GM10248 (cell line): ENCODE data around the gene CTNNA3.

Source experiments
- CTCF ChIA-PET: fragments of 300-600 bp; sonication (Branson Sonifier 250); formaldehyde crosslinking; extraction: SDS; loops from one replicate; lab custom pipeline; 2021; ENCODE audit warnings: antibody characterized with exemption; lab: Yijun Ruan, JAX
- POLR2A ChIA-PET: fragments of 350-650 bp; sonication (Branson Sonifier 250); formaldehyde crosslinking; extraction: SDS; loops from one replicate; lab custom pipeline; 2020; ENCODE audit warnings: antibody characterized with exemption; lab: Yijun Ruan, JAX
- DNase-seq: peaks from one replicate; pipeline ENCODE4 v3.0.0; 2012; ENCODE audit errors: extremely low spot score
- CTCF ChIP-seq: IDR thresholded peaks from 2 replicates; pipeline ENCODE4 v1.5.1; 2012; ENCODE audit warnings: mild to moderate bottlenecking, low read depth; ENCODE audit errors: extremely low read depth, missing control alignments, control extremely low read depth

CTNNA3 gene

GRCh38 chr10:66318761-66319160, 1377.2 kb downstream of the CTNNA3 start:
- CTCF ChIA-PET = interaction anchor here (0.9 to 1.6 kb wide), 2 partner anchors 11 to 15 kb away, joined by 3 read pairs; no protein-coding TSS in a partner anchor
- no peak for TF ChIP-seq CTCF
- POLR2A ChIA-PET = no interaction called here

DNA sequence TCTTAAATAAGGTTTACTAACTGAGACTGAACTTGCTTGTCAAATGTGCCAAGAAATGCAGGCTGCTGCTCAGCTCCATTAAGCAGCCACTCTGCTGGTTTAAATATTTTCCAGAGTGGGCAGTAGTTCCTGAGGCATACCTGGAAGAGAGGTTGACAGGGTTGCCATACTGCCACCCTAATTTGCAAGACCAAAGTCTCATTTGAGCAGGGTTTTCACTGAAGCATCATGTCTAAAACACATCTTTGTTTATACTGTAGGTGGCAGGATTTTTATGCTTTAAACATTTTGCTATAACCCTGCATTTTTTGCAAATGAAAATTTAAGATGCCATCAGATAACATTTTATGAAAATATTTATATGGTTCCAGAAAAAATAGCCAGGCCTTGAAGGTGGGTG, 1388.2 kb downstream of the CTNNA3 start:
- TF ChIP-seq CTCF = no peak
- POLR2A ChIA-PET = no interaction called here
- CTCF ChIA-PET = no interaction called here
- DNase-seq = no peak

More at GRCh38 chr10:66318761-66319160, 1377.2 kb downstream of the CTNNA3 start:
- DNase-seq = no peak

GRCh38 chr10:66301078-66301477, 1394.9 kb downstream of the CTNNA3 start:
- ChIA-PET CTCF (interaction anchor here (1.3 kb wide), 1 partner anchor 11 kb away, joined by 4 read pairs; no protein-coding TSS in a partner anchor), POLR2A (no interaction called here)
- DNase-seq = no peak
- TF ChIP-seq CTCF = no peak

GRCh38 chr10:66295602-66296001, 1400.4 kb downstream of the CTNNA3 start:
- no peak for DNase-seq
- ChIA-PET POLR2A (no interaction called here), CTCF (no interaction called here)
- TF ChIP-seq CTCF = no peak

- no peak for TF ChIP-seq CTCF
- no peak for DNase-seq
- ChIA-PET POLR2A (no interaction called here), CTCF (no interaction called here)
These were observed 1401.5 kb downstream of the CTNNA3 start for GRCh38 chr10:66294538-66294937.

- ChIA-PET POLR2A (no interaction called here), CTCF (no interaction called here)
- no peak for DNase-seq
- no peak for TF ChIP-seq CTCF
These were observed 1403.1 kb downstream of the CTNNA3 start for GRCh38 chr10:66292922-66293321.
